Activated gamma-delta T cell treated with anti-CD3 and anti-CD28 coated beads, Interleukin-2, amount 50 U/mL, for 16 hours (primary cell): Measurements from ENCODE around the gene ABCG1.

ENCODE experiments used
- DNase-seq: peaks from one replicate; pipeline ENCODE4 v3.0.0-alpha.2; 2020; ENCODE audit warnings: low read depth

The ABCG1 gene

DNA sequence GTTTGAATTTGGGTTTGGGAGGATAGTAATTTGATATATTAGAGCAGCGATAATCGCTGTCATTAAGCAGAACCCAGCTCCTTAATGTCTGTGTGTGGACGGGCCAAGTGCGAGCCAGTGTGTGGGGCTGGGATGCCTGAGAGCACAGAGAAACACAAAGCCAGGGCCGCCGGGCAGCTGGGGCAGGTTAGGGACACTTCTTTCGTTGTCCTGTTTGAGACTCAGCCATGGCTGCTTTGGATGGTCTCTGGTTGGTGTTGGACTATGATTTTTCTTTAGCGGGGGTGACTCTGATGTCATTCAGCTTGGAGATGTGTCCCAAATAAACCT, 33.4 kb downstream of the ABCG1 start:
- no peak for DNase-seq

DNA sequence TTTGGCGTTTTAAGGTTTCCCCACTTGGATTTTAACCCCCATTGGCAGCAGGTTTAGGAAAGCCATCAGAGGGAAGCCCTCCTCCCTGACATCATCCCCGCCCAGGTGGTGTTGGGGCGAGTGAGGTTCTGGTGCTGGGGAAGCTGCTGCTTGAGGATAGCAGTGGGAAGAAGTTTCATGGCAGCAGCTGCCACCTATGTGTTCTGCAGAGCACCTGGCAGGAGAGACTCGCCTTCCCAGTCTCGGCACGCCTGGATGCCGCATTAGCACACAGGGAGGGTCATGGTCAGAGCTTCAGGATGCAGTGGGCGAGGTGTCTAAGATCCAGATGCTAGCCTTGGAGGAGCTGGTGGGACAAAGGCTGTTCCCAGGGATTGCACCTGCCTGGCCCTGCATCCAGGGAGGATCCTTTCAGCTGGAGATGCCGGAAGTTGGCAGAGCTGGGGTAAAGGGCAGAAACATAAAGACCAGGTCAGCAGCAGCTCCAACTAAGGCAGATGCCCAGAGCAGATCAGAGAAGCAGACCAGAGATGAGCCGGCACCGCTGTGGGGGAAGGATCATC, 33.9 kb downstream of the ABCG1 start:
- DNase-seq: no peak

DNA sequence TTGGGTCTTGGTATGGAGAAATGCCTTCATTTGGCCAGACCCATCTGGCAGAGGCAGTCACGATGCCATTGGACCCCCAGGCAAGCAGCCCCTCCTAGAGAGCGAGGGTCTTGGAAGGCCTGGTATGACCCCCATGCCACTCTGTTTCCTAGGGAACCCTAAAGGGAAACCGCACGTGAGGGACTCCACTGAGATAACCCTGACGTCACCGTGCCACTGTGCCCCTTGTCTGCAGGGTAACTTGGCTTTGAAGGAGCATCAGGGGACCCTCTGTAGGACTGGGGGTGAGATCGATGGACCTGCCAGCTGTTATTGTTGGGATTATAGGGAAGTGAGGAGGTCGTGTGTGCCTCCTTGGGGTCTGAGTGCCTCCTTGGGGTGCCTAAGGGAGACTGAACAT, 34.5 kb downstream of the ABCG1 start:
- DNase-seq: no peak

DNA sequence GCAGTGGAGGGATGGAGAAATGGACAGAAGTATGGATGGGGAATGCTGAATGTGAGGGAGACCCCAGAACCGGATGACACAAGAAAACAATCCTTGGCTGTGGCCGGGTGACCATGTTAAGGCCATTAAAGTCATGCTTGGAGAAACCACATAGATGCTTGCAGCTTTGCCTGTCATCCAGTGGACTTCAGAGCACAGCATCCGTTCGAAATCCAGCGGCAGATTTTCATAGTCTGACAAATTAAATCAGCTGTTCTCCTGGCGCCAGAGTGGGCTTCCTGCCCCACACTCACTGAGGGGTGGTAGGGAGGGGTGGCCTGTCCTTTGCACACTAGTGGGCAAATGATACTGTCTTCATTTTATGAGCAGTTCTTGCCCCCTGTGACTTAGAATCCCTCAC, 35.1 kb downstream of the ABCG1 start:
- DNase-seq: no peak

DNA sequence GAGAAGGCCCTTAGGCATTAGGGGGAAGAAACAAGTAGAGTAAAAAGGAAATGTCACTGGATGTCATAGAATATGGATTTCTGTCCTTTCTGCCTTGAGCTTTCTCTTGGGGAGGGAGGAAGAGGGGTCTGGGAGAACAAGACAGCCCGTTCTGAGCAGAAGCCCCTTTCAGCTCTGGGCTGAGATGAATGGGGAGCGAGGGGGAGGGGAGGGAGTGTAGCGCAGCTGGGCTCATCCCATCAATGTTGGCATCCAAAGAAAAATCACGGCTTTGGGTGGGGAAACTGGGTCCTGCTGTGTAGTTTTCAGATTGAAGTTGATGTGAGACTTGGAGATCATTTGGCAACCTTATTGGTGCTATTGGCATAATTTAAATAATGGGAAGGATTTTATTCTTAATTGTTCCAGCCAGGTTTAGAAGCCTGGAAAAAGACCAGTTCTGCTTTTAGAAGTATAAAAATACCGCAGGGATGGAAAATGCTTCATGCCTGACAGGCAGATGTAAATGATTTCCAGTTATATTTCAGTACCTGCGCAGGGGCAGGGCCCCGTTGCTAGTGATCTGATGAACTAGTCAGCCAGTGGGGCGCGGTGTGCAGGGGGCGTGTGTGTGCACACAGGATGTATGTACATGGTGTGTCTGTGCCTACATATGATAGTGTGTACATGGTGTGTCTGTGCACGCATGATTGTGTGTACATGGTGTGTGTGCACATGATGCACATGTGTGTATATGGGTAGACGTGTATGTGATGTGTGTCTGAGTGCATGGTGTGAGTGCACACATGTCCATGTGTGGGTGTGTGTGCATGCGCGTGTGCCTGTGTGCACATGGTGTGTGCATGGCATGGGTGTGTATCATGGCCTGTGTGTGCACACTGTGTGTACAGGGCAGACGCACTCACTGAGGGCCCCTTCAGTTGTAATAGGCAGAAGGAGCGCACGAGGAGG, 36.0 kb downstream of the ABCG1 start:
- DNase-seq: no peak

DNA sequence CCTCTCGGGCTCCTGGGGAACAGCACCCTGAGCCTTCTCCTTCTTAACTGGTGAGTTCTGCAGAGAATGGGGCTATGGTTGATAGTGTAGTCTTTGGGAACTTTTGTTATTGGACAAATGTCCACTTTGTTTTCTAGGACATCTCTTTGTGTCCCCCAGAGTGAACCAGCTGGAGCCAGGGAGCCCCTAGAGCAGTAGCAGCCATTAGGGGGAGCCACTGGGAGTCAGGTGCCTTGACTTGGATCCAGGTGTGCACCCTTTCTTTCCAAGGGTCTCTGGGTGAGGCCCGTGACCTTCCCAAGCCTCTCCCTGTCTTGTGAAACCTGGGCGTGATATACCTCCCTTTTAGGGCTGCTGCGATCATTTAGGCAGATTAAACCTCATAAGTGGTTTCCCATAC, 36.9 kb downstream of the ABCG1 start:
- DNase-seq: no peak

DNA sequence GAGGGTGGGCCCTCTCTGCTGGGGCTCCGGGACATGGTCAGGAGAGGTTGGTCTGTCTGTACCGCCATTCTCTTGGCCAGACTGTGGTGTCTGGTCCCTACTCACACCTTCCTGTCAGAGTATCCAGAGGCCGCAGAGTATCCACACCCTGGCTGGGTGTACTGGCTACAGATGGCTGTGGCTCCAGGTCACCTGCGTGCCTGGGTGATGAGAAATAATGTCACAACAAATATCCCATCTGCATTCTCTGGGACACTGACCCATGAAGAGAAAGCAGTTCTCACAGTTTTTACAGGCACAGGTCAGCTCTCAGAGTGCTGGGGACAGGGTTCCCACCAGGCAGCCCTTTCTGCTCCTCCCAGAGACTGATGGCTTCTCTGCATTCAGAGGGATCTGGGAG, 37.4 kb downstream of the ABCG1 start:
- no peak for DNase-seq

DNA sequence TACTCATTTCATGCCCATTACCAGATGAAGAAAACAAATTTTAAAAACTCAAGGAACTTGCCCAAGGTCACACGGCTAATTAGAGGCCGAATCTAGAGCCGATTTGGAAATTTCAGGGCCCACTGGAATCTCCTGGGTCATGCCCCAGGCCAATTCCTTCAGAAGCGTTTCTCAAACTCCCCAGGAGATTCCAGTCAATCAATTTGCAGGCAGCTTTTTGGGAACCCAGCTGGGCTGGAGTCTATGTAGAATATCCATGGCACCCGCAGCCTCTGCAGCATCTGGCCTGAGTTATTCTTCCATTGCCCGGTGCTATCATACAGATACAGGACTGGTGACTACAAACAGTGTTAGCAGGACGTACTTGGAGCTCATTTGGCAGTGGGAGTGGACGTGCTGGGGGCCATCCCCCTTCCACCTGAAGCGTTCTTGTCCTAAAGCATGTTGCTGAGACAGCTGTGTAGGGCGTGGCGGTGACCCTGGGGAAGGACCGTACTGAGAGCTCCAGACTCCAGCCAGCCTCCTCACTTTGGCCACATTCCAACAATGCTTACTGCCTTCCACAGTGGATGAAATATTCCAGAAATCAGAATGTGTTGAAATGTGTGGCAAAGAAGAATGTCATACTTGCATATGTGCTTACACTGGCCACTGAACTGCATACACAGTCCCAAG, 38.3 kb downstream of the ABCG1 start:
- no peak for DNase-seq

DNA sequence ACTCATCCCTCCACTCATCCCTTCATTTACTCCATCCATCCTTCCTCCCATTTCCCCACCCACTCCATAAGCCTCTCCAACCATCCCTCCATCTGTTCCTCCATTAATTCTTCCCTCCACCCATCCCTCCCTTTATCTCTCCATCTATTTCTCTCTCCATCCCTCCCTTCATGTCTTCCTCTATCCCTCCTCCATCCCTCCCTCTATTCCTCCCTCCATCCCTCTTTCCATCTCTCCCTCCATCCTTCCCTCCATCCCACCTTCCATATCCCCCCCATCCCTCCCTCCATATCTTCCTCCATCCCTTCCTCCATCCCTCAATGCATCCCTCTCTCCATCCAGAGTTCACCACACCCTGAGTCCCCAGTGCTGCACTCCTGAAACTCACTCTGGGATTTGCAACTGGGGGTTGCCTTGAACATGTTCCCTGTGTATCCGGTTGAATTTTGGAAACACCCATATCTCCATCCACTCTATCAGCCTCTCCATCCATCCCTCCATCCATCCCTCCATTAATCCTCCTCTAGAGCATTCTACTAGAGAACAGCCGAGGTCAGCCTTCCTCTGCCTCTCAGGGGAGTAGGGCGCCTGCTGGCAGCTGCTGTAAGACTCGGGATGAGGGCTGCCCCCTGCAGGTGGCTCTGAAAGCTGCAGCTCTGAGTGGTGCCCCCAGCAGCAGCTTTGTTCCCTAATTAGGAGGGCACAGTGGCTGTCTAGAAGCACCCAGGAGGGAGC, 39.4 kb downstream of the ABCG1 start:
- peak; percentile 75 for DNase-seq

DNA sequence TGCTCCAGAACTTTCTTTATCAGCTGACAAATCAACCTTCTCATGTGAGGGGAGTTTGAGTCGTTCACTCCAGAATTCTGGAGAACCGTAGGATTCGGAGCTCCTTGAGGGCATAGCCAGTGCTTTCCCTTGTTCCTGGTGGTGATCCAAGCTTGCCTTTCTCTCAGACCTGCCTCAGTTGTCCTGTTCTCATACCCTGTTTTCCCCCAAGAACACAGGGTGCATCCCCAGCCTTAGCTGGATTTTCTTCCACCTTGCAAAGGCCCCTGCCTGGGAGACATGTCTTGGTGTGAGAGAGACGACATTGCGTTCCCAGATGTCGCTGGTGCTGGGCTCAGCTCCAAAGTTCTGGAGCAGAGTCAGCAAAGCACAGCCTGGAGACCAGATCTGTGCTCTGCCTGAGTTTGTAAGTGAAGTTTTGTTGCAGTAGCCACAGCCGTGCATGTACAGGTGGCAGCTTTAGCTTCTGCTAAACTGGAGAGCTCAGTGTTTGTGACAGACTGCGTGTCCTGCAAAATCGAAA, 40.0 kb downstream of the ABCG1 start:
- no peak for DNase-seq

DNA sequence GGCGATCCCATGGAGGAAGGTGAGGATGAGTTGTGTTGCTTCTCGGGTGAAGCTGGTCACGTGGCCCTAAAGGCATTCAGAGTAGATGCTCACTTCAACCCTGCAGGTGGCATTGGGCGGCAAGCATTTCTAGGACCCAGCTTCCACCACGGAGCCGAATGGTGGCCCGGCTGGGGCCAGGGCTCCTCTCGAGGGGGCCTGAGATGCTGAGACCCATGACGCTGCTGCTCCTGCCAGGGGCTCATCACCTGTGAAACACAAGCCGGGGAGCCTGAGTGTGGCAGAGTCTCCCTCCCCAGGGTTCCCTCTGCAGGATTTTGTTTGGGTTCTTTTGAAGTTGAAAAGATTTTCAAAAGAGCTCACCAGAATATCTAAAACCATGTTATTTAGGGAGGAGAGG, 41.2 kb downstream of the ABCG1 start:
- DNase-seq: no peak

DNA sequence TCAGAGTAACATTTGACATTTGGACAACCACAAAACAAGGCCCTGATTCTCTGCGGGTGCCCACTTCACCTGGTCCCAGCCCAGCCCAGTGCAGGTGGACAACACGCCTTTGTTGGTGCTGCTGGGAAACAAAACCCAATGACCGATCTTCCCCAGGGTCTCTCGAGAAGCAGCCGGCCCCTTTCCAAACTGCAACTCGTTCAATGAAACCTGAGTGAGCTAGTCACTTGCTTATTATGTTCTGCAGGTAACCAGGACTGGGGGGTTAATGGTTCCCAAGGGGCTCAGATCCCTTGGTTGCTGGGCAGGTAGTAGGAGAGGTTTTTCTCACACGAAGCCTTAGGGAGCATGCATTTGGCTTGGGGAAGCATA, 42.9 kb downstream of the ABCG1 start:
- DNase-seq: no peak

DNA sequence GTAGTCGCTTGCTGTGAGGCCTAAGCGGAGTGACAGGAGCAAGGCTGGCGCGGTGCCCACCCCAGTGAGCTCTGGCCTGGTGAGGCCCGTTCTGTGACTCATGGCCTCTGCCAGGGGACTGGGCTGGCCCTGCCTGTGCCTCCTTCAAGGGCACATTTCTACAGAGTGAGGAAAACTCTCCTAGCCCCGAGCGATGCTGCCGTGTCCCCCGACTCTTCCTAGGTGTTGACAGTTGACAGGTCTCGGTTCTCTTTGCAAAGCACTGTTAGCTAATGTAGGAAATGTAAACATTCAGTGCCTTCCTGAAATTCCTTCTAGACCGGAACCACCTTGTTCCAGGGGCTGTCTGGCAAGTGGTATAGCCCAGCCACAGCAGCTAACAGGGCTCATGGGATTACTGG, 43.9 kb downstream of the ABCG1 start:
- no peak for DNase-seq

DNA sequence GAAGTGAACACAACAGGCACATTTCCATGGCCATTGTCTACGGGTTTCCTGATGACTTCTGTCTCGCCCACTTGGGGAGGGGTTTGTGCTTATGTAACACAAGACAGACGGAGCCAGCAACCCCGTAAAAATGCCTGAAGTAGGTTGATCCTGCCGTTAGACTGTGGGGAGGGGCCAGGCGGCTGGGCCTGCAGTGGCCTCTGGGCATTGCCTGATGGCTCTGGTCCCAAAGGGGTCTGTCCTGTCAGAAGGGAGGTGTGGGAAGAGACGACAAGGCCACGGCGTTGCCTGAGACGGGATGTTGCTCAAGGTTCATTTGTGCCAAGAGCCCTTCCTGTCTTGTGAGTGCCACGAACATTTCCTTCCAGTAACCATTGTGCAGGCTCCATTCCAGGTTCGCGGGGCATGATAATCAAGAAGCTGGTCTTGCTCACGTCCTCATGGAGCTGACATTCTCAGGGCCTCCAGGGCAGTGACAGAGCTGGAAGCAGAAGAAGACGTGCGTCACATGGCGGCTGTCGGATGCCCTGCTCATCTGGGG, 44.7 kb downstream of the ABCG1 start:
- DNase-seq: no peak

DNA sequence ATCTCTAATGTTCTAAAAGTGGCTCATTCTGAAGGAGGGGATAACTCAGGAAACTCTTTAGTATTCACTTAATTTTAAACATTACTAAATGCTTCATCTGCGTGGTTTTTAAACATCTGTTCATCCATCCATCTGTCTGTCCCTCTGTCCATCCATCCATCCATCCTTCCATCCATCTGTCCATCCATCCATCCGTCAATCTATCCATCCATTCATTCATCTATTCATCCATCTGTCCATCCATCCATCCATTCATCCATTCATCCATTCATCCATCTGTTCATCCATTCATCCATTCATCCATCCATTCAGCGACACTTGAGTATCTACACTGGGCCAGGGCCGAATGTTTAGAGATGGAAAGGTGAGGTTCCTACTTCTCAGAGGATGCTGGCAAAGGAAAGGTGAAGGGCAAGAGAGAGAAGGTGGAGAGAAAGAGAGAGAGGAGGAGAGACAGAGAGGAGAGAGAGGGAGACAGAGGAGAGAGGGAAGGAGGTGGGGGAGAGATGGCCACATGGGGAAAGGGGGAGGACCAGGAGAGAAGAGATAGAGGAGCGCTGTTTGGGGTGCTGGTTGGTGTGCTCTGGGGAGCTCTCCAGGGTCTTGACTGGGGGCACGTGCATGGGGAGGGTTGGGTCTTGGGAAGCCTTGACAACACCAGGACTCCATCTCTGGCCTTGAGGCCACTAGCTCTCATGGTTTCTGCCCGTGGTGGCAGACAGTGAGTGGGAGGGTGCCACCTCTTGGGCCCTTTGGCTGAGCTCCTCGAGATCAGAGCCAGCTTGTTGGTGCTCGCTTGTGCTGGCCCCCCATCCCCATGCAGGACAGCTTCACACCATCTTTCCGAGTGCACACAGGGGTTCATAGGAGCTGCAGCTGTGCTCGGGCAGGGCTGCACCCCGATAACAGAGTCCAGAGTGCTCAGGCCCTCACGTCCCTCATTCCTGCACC, 45.6 kb downstream of the ABCG1 start:
- DNase-seq: no peak

DNA sequence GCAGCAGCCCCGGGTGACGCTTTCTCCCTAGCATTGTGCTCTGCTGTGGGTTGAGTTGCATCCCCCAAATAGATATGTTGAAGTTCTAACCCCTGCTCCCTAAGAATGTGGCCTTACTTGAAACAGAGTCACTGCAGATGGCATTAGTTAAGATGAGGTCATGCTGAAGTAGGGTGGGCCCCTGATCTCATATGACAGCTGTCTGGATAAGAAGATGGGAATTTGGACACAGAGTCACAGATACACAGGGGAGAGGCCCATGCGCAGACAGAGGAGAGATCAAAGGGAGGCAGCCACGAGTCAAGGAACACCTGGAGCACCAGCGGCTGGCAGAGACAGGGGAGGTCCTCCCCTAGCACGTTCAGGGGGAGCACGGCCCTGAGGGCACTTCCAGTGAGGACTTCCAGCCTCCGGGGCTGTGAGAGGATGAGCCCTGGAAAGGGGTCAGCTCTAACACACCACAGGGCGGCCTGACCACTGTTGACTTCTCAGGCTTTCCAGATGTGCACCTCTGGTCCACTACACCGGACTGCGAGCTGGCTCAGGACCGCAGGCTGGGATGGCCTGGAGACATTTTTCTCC, 46.4 kb downstream of the ABCG1 start:
- DNase-seq: no peak

DNA sequence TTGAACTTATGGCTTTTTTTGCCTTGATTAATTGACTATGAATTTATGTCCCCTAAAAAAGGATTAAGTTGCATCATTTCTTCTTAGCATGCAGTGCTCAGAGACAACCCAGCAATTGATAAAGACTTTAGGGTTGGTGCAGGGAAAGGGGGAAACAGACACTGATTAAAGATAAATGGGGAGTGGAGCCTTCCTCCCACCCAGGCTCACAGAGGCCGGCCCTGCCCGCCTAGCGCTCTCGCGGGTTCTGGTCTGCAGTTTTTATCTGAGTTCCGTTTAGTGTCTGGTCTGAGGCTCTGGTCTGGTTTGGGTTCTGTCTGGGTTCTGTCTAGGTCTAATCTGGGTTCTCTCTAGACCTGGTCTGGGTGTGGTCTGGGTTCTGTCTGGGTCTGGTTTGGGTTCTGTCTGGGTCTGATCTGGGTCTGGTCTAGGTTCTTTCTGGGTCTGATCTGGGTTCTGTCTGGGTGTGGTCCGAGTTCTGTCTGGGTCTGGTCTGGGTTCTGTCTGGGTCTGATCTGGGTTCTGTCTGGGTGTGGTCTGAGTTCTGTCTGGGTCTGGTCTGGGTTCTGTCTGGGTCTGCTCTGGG, 48.1 kb downstream of the ABCG1 start:
- no peak for DNase-seq

DNA sequence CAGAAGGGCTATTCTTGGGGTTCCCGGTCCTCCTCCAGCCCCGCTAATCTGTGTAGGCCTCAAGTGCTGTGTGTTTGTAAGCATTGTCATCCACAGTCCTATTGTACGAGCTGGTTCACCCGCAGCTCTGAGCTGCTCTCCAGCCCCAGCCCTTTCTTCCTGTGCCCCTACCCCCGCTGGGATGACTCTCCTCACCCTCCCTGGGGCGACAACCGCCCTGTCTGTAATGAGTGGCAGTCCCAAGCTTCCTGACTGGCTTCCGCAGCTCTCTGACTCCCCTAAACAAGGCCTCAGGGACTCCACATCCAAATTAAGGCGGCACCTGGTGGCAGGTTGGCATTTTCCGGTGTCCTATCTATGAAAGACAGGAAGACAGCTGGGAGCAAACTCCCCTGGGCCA, 50.4 kb downstream of the ABCG1 start:
- DNase-seq: no peak

DNA sequence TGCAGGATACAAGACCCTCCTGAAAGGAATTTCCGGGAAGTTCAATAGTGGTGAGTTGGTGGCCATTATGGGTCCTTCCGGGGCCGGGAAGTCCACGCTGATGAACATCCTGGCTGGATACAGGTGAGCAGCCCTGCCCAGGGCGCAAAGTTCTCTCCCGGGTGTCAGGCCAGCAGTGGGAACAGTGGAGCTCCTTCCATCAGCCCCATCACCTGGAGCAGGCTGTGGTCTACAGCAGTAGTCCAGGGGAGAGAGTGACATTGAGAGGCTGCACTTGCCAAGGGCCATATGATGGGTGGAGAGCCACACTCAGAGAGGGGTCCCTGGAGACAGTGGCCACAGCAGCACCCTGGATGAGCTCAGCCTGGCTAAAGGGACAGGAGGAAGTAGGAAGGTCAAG, 52.1 kb downstream of the ABCG1 start:
- DNase-seq: no peak
